Calu3 (cell line): ENCODE results near the gene TMEM170A. TPM values are rescaled to one million over a fixed set of nuclear protein-coding genes. Genes with fewer than 3 reads are reported as not detected.
A peak's percentile ranks its signal among the peaks of the same experiment; 100 is the strongest.

Experiments
- BruUV-seq: library from RNA; stranded (reverse); fragments of 400-500 nt; replicated peaks from 2 replicates; lab custom pipeline; 2021; lab: Mats Ljungman, UMichigan
- CTCF ChIA-PET: fragments of 300-600 bp; sonication (Branson Sonifier 250); formaldehyde crosslinking; loops from one replicate; lab custom pipeline; 2022; ENCODE audit warnings: antibody characterized with exemption; lab: Charles Lee
- DNase-seq: peaks from one replicate; pipeline ENCODE4 v3.0.0; 2022
- H3K27ac Mint-ChIP-seq: one replicate; pipeline ENCODE4 v1.8.0; 2022; ENCODE audit warnings: mixed read lengths; ENCODE audit not compliant: unreplicated experiment
- H3K27me3 Mint-ChIP-seq: one replicate; pipeline ENCODE4 v1.8.0; 2022; ENCODE audit warnings: mixed read lengths; ENCODE audit not compliant: unreplicated experiment
- H3K36me3 Mint-ChIP-seq: one replicate; pipeline ENCODE4 v1.8.0; 2022; ENCODE audit warnings: mild to moderate bottlenecking, moderate library complexity, mixed read lengths; ENCODE audit not compliant: insufficient read depth, unreplicated experiment
- H3K4me1 Mint-ChIP-seq: one replicate; pipeline ENCODE4 v1.8.0; 2022; ENCODE audit warnings: mild to moderate bottlenecking, low read depth, mixed read lengths; ENCODE audit not compliant: unreplicated experiment
- H3K4me3 Mint-ChIP-seq: one replicate; pipeline ENCODE4 v1.8.0; 2022; ENCODE audit warnings: mild to moderate bottlenecking, low read depth, moderate library complexity, mixed read lengths; ENCODE audit not compliant: unreplicated experiment
- H3K9me3 Mint-ChIP-seq: one replicate; pipeline ENCODE4 v1.8.0; 2022; ENCODE audit warnings: low read depth, mixed read lengths; ENCODE audit not compliant: unreplicated experiment
- intact Hi-C: fragments of 100-400 bp; cut with micrococcal nuclease; formaldehyde crosslinking; loops from one replicate; pipeline ENCODE4 v1.10.0; 2022; ENCODE audit not compliant: unreplicated experiment
- total RNA-seq: library from RNA; stranded (reverse); gene quantifications from 2 replicates; pipeline ENCODE4 v1.2.3, GENCODE V29; 2022
- TF ChIP-seq, protein P1 (sequence below): fragments of 200-600 bp; IDR thresholded peaks from one replicate; pipeline ENCODE4 v1.8.0; 2022; ENCODE audit warnings: antibody characterized with exemption; ENCODE audit not compliant: unreplicated experiment

Gene TMEM170A
- total RNA-seq, 1 experiment from 2014 or later, result 52.5 TPM

DNA sequence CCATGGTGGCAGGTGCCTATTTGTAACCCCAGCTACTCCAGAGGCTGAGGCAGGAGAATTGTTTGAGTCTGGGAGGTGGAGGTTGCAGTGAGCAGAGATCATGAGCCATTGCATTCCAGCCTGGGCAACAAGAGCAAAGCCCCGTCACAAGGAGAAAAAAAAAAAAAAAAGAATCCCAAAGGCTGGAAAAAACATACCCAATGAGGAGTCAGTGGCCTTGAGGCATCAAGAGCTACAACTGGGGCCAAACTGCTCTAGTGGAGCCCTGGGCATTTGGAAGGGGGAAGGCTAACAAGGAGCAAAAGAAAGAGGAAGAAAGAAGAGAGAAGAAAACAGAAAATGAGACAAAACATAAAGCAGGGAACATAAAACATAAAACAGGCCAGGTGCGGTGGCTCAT lies 23.8 kb upstream of the TMEM170A start:
- TF ChIP-seq, protein P1, sequence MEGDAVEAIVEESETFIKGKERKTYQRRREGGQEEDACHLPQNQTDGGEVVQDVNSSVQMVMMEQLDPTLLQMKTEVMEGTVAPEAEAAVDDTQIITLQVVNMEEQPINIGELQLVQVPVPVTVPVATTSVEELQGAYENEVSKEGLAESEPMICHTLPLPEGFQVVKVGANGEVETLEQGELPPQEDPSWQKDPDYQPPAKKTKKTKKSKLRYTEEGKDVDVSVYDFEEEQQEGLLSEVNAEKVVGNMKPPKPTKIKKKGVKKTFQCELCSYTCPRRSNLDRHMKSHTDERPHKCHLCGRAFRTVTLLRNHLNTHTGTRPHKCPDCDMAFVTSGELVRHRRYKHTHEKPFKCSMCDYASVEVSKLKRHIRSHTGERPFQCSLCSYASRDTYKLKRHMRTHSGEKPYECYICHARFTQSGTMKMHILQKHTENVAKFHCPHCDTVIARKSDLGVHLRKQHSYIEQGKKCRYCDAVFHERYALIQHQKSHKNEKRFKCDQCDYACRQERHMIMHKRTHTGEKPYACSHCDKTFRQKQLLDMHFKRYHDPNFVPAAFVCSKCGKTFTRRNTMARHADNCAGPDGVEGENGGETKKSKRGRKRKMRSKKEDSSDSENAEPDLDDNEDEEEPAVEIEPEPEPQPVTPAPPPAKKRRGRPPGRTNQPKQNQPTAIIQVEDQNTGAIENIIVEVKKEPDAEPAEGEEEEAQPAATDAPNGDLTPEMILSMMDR, result no peak
- H3K36me3 Mint-ChIP-seq, result peaks cover 3% of the 10 kb centered on the region
- BruUV-seq, result no TSS peak
- H3K9me3 Mint-ChIP-seq, result no peaks in the 10 kb centered on the region
- intact Hi-C loops, result no loop called here
- H3K4me1 Mint-ChIP-seq, result peaks cover 35% of the 10 kb centered on the region
- H3K4me3 Mint-ChIP-seq, result no peak overlapping the region
- CTCF ChIA-PET, result no interaction called here
- no peaks in the 10 kb centered on the region for H3K27me3 Mint-ChIP-seq
- no peak overlapping the region for H3K27ac Mint-ChIP-seq
- DNase-seq, result no peak

DNA sequence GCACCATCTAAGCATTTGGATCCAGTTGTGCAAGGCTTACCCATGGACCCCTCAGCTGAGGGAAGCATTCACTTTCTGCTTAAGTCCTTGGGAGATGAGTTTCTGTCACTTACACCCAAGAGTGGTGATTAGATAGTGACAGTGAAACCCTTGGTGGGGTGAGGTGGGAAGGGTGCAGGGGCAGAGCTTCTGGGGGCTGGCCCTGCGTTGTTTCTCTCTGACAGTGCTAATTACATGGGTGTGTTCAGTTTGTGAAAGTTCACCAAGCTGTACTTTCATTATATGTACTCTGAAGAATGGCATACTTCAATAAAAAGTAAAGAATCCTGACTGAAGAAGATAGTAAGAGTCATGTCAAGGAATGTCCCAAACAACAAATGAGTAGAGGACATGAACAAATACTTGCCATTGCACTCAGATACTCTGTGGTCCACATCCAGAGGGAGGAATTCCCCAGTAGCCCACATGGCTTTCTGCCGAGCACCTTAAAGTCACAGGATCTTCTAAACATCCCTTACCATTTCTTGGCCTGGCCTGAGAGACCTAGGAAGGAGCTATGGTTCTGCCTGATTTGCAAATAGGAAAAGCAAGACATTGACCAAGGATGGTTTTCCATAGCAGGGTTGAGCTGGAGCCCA lies 22.3 kb upstream of the TMEM170A start:
- no peak for DNase-seq
- no peak overlapping the region for H3K27ac Mint-ChIP-seq
- CTCF ChIA-PET, result interaction anchor here (0.6 to 1.6 kb wide), 2 partner anchors 9 to 78 kb away, joined by 4 to 8 read pairs; partner anchors contain the start of gene CHST6
- H3K4me3 Mint-ChIP-seq, result no peak overlapping the region
- TF ChIP-seq, protein P1, result no peak
- H3K36me3 Mint-ChIP-seq, result peaks cover 7% of the 10 kb centered on the region
- no TSS peak for BruUV-seq
- H3K27me3 Mint-ChIP-seq, result no peaks in the 10 kb centered on the region
- H3K4me1 Mint-ChIP-seq, result peaks cover 43% of the 10 kb centered on the region
- intact Hi-C loops, result no loop called here
- H3K9me3 Mint-ChIP-seq, result no peaks in the 10 kb centered on the region

DNA sequence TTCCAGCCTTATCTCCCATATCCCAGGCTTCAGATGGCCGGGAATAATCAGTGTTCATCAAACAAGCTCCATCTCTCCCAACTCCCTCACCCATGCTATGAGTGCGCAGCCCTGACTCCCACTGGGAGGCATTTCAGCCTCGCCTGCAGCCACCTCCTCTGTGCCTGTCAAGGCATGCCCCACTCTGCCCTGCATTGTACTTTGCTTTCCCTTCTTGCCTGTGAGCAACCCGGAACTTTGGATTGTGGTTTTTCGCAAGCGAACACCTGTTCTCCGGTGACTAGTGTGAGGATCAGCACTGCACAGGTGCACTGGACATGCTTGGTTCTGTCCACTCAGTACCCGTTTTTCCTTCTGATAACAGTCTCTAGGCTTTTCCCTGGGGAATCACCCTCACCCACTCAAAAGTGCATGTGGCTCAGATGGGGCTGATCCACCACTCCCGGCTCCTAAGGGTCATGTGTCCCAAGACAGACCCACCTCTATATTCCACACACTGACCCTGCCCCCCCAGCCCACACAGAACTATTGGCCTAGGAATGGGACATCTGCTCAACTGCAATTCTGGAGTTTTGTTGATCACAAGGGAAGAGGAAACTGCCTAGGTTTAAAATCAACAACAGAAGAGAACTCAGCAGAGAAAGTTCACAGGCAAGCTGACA lies 21.7 kb upstream of the TMEM170A start:
- intact Hi-C loops, result no loop called here
- DNase-seq, result peak; percentile 67
- Mint-ChIP-seq H3K27me3 (no peaks in the 10 kb centered on the region), H3K9me3 (no peaks in the 10 kb centered on the region), H3K36me3 (peaks cover 7% of the 10 kb centered on the region), H3K27ac (peak overlapping the region; percentile 2), H3K4me1 (peaks cover 43% of the 10 kb centered on the region), H3K4me3 (no peak overlapping the region)
- BruUV-seq, result no TSS peak
- TF ChIP-seq, protein P1, result no peak
- CTCF ChIA-PET, result interaction anchor here (0.6 to 1.6 kb wide), 2 partner anchors 9 to 31 kb away, joined by 4 to 5 read pairs; partner anchors contain the start of gene CHST6

DNA sequence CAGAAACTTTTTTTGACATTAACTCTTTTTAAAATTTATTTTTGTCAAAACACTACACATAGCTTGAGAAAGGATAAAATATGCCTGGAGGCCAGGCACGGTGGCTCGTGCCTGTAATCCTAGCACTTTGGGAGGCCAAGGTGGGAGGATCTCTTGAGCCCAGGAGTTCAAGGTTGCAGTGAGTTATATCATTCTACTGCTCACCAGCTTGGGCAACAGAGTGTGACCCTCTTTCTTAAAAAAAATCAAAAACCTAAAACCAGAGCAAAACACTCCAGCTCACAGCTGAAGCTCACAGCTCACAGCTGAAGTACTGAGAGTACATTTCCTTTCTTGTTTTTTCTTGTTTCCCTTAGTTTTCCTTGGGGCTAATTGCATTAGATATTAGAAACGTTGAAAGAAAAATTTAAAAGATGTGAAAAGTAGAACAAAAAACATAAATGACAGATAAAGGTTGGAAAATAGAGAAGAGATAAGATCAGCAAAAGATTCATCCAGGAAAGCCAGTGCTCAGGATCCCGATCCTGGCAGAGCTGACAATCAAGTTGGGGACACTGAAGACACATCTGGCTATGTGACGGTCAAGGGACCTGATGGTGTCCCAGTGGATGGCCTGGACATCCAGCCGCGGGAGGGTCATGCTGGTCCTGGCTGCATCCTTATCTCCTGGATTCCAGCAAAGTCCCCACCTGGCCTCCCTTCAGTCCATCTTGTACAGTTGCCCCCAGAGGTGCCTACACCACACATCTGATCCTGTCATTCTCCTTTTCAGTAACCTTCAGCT lies 20.9 kb upstream of the TMEM170A start:
- intact Hi-C loops, result no loop called here
- no peak overlapping the region for H3K4me3 Mint-ChIP-seq
- H3K27me3 Mint-ChIP-seq, result no peaks in the 10 kb centered on the region
- no peaks in the 10 kb centered on the region for H3K9me3 Mint-ChIP-seq
- CTCF ChIA-PET, result interaction anchor here (0.6 to 1.6 kb wide), 2 partner anchors 10 to 32 kb away, joined by 4 to 5 read pairs; partner anchors contain the start of gene CHST6
- H3K27ac Mint-ChIP-seq, result peak overlapping the region; percentile 2
- no TSS peak for BruUV-seq
- H3K36me3 Mint-ChIP-seq, result peaks cover 7% of the 10 kb centered on the region
- TF ChIP-seq, protein P1, result no peak
- peaks cover 43% of the 10 kb centered on the region for H3K4me1 Mint-ChIP-seq
- DNase-seq, result no peak
